Measurements from ENCODE around the gene VILL. TPM values are rescaled to one million over a fixed set of nuclear protein-coding genes. Genes with fewer than 3 reads are reported as not detected.

Gene VILL
- polyA plus RNA-seq, 2 of the 4 experiments (the other 2 are of a cell fraction): 0.05 to 0.22 TPM

GRCh38 chr3:38004415-38005075, 14.0 kb downstream of the VILL start:
- DNase-seq (ENCODE audit: low read depth in 1 of 2, low spot score in 1 of 2) (peak; percentile 55 to 76), FAIRE-seq (peak; percentile 78), ATAC-seq (peak; percentile 75 to 88)
- ChIA-PET POLR2A (no interaction called here), CTCF (interaction anchor here (0.7 to 5.5 kb wide), 31 partner anchors 8 to 483 kb away, joined by 3 to 52 read pairs (median 4); partner anchors contain the start of genes OXSR1 and XYLB)
- TF ChIP-seq RARB (CRISPR knock-in tag; IDR thresholded peaks at IDR 0.05) (no peak), HMGXB4 (CRISPR knock-in tag; IDR thresholded peaks at IDR 0.05; ENCODE audit: borderline replicate concordance) (no peak), FOXS1 (CRISPR knock-in tag; IDR thresholded peaks at IDR 0.05) (no peak), CTCF (IDR thresholded peaks at IDR 0.05) (peak; percentile 72), BCL3 (IDR thresholded peaks at IDR 0.05) (no peak), CHD4 (IDR thresholded peaks at IDR 0.05; ENCODE audit: borderline replicate concordance) (no peak), ZSCAN20 (CRISPR knock-in tag; IDR thresholded peaks at IDR 0.05) (no peak), RAD21 (conservative IDR thresholded peaks at IDR 0.05 in 1 of 2, IDR thresholded peaks at IDR 0.05 in 1 of 2) (peak; percentile 51 to 62), USF2 (IDR thresholded peaks at IDR 0.05) (peak; percentile 60), ELK1 (IDR thresholded peaks at IDR 0.05; ENCODE audit: low read depth, low read length) (no peak), SMC3 (IDR thresholded peaks at IDR 0.05) (peak; percentile 74)
- H3K27ac ChIP-seq: no peak overlapping the region
- 37% methylated on average over 13 of the region's 14 CpGs for WGBS (ENCODE audit: missing lambda C conversion rate)
- H3K9me3 ChIP-seq: no peaks in the 10 kb centered on the region
- H3K4me3 ChIP-seq: no peak overlapping the region
- no peak overlapping the region for H3K4me2 ChIP-seq
- H3K4me1 ChIP-seq: peaks cover 4% of the 10 kb centered on the region; the same call in 1 of the 3 replicates

- Histone ChIP-seq H3K4me1 (0 out of 3 replicates have a peak, but pooled peaks cover 4% of the 10 kb centered on the region), H3K27ac (no peak overlapping the region), H3K4me2 (no peak overlapping the region), H3K9me3 (no peaks in the 10 kb centered on the region), H3K4me3 (no peak overlapping the region)
- no peak for FAIRE-seq
- ChIA-PET CTCF (interaction anchor here (0.7 to 5.5 kb wide), 15 partner anchors 8 to 475 kb away, joined by 3 to 52 read pairs (median 3); partner anchors contain the start of genes OXSR1 and XYLB), POLR2A (no interaction called here)
- no peak for DNase-seq (ENCODE audit: low read depth in 1 of 2, low spot score in 1 of 2)
- 69% methylated on average over 15 of the region's 15 CpGs for WGBS (ENCODE audit: missing lambda C conversion rate)
- no peak for TF ChIP-seq REST (IDR thresholded peaks at IDR 0.05)
- no peak for TF ChIP-seq GATA3 (IDR thresholded peaks at IDR 0.05; ENCODE audit: borderline replicate concordance)
- no peak for TF ChIP-seq RARB (CRISPR knock-in tag; IDR thresholded peaks at IDR 0.05)
- TF ChIP-seq HEYL (CRISPR knock-in tag; IDR thresholded peaks at IDR 0.05): no peak
- no peak for TF ChIP-seq ZC3H11A (IDR thresholded peaks at IDR 0.05)
- no peak for TF ChIP-seq ZSCAN20 (CRISPR knock-in tag; IDR thresholded peaks at IDR 0.05)
- TF ChIP-seq BCL3 (IDR thresholded peaks at IDR 0.05): no peak
- no peak for TF ChIP-seq PHF8 (IDR thresholded peaks at IDR 0.05; ENCODE audit: borderline replicate concordance, low read depth)
- TF ChIP-seq SREBF2 (IDR thresholded peaks at IDR 0.05): no peak
- no peak for ATAC-seq
These were observed 14.8 kb downstream of the VILL start for GRCh38 chr3:38005076-38006020.
